GM19238 (cell line): ENCODE results near the gene TTYH3.
"Not testable (repeated sequence)": the region's sequence is repeated elsewhere in the genome, so short reads cannot be mapped to it uniquely, and the experiment has no call there.

ENCODE experiments used
- DNase-seq: peaks from one replicate; pipeline ENCODE4 v3.0.0; 2011; ENCODE audit warnings: low spot score; ENCODE audit not compliant: insufficient read length

TTYH3 gene

DNA sequence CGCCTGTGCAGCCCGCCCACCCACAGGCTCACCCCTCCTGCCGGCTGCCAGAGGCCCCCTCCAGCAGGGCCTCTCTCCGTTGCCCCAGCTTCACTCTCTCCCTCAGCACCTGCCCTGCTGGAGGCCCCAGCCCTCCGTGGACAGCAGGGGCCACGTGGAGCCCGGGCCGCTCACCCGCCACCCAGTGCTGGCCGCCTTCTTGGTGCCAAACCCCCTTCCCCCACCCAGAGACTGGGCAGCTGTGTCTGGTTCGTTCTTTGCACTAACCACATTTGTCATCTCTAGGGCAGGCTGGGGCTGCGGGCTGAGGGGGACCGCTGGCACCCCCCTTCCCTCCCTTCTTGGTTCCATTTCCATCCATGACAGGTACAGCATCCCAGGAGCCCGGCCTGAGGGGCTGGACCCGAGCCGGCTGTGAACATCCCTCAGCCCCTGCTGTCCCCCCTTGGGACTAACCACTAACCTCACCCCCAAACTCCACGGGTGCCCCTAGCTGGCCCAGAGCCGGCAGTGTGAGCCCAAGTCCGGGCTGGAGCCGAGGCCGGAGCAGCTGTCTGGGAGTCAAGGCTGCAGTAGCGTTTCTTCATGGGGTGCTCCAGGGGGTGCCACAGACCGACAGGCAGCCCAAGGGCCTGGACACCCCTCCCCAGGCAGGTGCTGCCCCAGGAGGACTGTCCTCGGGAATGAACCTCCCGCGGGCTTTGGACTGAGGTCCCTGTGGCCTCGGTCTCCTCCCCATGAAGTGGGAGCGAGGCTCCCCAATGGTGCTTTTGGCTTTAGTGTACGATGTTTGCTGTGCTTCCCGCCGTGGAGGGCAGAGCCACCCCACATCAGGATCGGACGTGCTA, 30.7 kb downstream of the TTYH3 start:
- DNase-seq: no peak

DNA sequence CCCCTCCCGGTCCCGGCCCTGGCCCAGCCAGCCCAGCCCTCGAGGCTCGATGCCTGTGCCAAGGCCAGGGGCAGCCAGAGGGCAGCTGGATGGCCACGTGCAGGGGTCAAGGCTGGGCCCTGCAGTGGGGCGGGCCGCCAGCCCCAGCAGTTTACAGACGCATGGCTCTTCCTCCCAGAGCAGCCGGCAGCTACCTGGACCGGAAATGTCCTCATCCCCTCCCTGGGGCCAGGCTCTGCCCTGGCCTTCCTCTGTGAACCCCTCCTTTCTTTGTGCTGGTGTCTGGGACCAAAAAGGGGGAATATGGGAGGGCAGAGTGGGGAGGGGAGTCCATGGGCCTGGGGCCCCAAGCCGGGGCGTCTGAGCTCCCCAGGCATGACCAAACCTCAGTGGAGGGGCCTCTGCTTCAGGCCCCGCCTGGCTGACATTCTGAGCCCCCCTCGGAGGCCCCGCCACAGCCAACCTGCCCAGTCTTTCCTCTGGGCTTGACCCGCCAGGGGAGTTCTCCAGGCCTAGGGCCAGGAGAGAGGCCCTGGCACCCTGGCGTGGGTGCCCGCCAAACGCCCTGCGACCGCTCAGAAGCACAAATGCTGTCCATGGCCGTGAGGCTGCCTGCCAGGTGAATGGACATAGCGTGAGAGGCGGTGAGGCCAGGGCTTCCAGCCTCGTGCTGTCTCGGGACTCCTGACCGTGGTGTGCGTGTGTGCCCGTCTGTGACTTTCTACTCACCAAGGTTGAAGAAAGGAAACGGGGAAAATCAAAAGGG, 31.5 kb downstream of the TTYH3 start:
- no peak for DNase-seq

DNA sequence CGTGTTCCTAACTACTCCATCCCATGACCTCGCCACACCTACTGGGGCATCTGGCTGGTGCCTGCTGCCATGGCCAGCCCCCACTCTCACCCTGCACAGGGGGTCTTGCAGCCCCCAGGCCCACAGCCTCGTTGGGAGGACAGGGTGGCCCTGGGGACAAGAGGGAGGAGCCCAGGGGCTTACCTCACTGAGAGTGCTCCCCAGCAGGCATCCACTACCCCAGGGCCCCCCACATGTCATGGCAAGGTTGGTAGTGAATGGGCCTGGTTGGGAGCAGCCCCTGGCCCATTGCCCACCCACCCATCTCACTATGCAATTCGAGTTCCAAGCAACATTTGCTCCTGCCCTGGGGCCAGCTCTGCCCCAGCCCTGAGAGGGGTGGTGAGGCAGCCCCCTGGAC, 32.2 kb downstream of the TTYH3 start:
- no peak for DNase-seq

DNA sequence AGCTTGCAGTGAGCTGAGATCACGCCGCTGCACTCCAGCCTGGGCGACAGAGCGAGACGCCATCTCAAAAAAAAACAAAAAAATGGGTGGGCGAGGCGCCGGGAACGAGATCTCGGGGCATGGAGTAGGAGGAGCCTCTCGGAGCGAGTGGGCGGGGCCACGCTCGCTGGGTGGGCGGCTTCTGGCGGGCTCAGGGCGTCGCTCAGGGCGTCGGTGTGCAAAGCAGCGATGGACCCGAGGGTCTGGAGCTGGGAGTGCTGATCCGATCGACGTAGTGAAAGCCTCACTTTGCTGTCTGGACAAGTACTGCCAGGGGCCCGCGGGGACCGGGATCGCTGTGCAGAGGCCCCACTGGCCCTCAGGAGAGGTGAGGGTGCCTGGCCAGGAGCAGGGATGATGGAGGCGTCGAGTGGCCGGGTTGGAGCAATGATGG, 33.6 kb downstream of the TTYH3 start:
- DNase-seq: no peak

DNA sequence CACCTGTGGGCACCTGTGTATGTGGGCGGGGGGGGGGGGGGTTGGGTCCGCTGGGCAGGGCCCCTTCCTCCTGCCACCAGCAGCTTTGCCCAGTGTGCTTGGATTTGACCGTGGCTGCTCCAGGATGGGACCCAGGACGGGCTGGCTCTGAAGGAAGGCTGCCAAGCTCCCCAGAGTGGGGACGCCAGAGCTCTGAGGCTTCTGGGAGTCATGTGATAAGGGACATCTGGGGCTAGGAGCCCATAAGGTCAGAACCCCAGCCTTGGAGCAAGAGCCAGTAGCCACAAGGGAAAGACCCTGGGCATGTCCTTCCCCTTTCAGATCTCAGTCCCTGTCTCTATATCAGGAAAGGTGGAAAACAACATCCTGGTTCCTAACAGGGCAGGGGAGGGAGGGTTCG, 34.4 kb downstream of the TTYH3 start:
- DNase-seq: no peak

DNA sequence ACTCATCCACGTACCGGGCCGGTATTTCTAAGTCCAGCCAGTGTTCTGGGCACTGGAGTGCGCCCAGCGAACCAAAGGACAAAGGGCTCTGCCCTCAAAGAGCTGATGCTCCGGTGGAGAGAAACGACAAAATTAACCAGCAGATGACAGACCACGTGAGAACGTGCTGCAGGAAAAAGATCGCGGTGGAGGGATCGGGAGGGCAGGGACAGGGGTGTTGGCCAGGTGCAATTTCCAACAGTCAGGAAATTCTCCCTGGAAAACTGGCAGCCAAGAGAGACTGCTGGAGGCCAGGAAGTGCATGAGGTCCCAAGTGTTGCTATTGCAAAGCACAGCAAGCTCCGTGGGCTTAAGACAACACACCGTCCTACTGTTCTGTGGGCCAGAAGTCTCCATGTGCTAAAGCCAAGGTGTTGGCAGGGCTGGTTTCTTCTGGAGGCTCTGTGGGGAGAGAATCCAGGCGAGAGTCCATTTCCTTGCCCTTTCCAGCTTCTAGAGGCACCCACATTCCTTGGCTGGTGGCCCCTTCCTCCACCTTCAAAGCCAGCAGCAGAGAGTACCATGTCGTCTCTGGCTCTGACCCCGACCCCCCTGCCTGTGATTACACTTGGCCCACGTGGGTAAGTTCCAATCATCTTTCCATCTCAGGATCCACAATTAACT, 34.9 kb downstream of the TTYH3 start:
- DNase-seq: no peak

DNA sequence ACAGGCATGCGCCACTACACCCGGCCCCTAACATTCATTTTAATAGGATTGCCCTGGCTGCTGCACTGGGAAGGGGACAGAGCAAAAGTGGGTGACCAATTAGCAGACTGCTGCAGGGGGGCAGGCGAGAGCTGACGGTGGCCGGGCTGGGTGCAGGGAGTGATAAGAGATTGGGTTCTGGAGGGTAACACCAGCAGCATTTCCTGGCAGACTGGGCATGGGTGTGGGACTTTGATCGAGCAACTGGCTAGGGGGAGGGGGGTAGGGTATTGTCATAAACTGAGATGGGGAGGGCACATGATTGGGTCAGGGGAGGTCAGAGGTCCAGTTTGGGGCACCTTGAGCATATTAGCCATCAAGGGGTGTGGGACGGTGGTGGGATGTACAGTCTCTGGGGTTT, 36.1 kb downstream of the TTYH3 start:
- no peak for DNase-seq

DNA sequence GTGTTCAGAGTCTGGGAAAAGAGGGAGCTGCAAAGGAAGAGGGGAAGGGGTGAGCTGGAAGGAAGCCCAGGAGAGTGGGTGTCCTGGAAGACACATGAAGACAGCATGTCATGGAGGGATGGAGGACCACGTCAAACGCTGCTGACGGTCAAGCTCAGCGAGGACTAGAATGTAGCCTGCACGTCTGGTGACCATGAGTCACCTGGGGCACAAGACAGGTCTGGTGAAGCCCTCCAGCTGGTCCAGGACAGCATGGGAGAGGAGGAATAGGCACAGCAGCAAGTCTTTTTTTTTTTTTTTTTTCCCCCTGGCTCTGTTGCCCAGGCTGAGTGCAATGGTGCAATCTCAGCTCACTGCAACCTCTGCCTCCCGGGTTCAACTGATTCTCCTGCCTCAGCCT, 36.6 kb downstream of the TTYH3 start:
- DNase-seq: no peak

DNA sequence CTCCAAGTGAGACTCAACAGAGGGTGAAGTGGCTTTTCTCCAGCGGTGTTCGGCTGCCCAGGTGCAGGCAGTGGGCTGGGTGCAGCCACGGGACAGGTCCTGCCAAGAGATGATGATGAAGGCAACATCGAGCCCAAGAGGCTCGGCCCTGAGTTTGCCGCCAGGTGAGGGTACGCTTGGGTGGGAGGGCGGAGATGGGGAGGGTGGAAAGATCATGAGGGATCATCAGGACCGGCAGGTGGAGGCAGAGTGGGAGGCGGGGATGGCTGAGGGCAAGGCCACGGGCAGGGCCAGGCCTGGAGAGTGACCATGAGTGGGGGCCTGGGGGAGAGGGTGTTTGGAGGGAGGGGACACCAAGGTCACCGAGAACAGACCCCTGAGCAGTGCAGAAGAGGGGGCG, 38.4 kb downstream of the TTYH3 start:
- DNase-seq: no peak

DNA sequence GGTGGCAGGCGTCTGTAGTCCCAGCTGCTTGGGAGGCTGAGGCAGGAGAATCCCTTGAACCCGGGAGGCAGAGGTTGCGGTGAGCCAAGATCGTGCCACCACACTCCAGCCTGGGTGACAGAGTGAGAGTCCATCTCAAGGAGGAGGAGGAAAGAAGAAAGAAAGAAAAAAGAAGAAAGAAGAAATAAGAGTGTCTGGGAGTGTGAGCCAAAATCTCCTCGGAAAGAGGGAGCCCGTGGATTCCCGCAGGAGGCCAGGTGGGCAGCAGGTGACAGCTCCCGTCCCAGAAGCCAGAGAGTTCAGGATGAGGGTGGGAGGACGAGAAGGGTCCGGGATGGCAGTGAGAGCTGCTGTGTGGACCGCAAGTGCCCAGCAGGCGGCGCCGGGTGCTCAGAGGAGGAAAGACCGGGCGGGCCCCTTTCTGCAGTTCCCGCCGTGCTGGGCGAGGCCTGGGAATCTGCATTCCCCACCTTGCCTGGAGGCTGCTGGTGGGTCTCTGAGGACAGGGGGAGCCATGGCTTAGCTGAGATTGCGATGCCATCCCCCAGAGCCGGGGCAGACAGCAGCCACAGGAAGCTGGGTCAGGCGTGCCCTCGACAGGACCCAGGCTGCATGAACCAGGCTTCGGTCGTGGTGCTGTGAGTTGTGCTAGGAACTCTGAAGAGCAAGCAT, 39.1 kb downstream of the TTYH3 start:
- peak; percentile 86 for DNase-seq

DNA sequence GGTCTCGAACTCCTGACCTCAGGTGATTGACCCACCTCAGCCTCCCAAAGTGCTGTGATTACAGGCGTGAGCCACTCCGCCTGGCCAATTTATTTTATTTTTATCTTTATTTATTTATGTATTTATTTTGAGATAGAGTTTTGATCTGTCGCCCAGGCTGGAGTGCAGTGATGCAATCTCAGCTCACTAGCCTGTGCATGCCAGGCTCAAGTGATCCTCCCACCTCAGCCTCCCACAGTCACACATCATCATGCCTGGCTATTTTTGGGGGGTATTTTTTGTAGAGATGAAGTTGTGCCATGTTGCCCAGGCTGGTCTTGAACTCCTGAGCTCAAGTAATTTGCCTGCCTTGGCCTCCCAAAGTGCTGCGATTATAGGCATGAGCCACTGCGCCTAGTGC, 41.4 kb downstream of the TTYH3 start:
- DNase-seq: not testable (repeated sequence)

DNA sequence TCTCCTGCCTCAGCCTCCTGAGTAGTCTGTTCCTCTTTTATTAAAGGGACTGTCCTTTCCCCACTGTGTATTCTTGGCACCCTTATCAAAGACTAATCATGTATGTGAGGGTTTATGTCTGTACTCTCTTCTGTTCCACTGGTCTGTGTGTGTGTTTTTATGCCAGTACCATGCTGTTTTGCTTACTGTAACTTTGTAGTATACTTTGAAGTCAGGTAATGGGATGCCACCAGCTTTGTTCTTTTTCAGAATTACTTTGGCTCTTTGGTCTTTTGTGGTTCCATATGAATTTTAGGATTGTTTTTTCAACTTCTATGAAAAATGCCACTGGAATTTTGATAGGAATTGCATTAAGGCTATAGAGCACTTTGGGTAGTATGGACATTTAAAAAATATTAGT, 42.1 kb downstream of the TTYH3 start:
- DNase-seq: no peak

DNA sequence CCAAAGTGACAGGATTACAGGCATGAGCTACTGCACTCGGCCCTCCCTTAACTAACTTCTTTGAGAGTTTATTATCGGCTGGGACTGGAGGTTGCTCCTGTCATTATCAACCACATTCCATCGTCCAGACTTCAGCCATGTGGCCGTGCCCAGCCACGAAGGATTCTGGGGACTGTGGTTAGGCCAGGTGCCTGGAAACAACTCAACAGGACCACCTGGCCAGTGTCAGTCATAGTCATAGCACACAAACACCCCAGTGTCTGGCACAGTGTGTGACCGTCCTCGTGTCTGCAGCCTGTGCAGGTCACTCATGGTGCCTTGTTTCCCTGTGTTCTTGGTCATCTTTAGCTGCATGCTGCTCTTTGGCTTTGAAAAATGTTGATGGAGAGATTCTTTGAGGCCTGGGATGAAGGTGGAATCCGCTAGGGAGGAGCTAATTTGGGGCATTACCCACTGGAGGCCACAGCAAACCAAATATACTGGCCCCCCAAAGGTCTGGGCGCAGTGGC, 43.5 kb downstream of the TTYH3 start:
- no peak for DNase-seq

DNA sequence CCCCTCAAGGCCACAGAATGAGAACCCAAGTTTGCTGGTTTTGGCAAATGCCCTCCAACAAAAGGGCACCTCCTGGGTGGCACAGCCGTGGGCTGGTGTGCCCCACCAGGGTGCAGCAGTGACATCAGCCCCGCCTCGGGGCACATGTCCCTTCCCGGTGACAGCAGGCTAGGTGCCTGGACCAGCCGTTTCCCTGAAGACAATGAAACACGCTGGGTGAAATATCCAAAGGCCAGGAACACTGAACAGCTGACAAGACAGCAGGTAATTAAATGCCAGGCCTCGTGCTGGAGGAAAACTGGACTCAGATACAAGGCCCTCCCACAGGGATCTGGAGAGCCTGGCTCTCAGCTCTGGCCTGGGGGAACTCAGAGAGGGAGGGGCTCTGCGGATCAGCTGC, 44.8 kb downstream of the TTYH3 start:
- not testable (repeated sequence) for DNase-seq

DNA sequence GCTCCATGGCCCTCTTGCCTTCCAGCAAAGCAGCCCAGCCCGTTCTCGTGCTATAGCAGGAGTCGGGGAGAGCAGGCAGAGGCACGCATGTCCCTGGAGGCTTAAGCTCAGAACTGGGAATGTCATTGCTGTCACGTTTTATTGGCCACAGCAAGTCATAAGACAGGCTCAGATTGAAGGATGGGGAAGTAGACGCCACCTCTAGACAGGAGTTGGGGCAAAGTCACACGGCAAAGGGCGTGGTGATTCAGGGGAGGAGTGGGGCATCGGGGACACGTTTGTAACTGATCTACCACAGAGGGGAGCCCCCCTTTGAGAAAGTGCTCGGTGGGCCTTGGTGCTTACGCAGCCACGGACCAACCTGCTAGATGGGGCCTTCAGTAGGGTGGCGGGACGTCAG, 46.7 kb downstream of the TTYH3 start:
- not testable (repeated sequence) for DNase-seq

DNA sequence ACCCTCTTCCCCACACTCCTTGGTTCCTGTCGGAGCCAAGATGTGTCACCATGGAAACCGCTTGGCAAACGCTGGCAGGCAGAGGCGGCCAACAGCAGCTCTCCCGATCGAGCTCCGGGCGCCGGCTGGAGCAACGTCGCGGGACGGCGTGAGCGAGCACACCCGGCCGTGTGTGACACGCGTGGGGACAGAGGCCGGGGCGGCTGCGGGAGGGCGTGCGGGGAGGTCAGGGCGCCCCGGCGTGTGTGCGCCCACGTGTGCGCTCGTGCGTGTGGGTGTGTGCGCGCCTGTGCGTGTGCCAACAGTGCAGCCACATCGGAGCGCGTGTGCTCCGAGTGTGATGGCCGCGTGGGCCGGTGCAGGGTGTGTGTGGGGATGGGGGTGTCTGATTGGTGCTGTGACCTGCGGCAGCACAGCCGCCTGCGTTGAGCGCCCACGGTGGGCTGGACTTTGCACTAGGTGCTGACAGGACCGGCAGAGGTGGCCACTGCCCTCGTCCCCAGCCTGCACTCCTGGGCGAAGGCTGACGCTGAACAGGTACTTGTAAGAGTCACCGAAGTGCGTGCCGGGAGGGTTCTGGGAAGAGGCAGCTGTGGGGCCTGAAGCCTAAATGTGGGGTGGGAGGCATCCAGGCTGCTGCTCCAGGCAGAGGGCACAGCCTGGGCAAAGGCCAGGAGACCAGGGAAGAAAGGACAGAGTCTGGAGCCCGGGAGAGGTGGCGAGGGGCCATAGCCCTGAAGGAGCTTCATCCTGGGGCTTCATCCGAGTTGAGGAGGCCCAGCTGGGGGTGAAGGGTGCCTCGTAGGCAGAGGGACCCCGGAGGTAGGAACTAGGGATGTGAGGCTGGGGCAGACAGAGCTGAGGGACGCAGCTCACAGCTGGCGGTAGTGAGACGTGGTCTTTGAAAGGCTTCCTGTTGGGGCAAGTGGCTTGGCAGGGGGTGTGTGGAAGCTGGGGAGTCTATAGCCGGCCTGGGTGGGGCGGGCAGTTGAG, 47.6 kb downstream of the TTYH3 start:
- DNase-seq: not testable (repeated sequence)

DNA sequence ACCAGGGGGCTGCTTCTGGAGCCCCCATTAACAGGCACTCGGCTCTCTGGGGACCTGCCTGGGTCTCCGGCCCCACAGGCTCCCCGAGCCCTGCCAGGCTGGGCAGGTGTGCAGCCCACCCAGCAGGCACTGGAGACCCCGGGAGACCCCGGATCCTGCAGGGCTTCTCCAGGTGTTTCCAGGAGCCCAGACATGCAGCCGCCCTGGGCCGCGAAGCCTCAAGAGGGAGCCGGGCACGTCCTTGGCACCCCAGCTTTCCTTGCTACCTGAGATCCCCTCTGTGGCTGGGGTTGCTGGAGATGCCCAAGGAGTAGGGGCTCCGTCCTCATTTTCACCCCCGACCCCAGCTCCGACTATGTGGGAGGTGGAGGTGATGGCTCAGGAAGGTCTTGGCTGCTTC, 48.5 kb downstream of the TTYH3 start:
- DNase-seq: no peak

DNA sequence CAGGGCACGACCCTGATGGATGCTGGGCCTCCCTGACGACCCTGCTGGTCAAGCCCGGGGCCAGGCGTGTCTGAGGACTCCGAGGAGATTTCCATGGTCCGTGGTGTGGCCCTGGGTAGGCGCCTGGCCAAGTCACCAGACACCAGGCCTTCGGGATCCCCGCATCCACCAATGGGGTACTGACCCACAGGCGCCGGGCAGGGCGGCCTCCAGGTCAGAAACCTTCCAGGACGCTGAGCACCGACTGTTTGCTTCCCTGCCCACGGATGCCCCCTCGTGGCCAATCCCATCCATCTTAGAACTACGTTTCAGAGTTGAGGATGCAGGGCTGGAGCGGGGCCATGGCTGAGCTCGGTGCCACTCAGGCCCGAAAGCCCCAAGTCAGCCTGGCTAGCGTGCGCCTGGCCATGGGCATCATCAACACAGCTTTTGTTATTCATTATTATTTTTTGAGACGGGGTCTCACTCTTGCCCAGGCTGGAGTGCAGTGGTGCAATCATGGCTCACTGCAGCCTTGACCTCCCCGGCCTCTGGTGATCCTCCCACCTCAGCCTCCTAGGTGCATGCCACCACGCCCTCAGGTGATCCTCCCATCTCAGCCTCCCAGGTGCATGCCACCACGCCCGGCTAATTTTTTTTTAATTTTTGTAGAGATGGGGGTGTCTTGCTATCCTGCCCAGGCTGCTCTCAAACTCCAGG, 49.2 kb downstream of the TTYH3 start:
- DNase-seq: peak; percentile 72

DNA sequence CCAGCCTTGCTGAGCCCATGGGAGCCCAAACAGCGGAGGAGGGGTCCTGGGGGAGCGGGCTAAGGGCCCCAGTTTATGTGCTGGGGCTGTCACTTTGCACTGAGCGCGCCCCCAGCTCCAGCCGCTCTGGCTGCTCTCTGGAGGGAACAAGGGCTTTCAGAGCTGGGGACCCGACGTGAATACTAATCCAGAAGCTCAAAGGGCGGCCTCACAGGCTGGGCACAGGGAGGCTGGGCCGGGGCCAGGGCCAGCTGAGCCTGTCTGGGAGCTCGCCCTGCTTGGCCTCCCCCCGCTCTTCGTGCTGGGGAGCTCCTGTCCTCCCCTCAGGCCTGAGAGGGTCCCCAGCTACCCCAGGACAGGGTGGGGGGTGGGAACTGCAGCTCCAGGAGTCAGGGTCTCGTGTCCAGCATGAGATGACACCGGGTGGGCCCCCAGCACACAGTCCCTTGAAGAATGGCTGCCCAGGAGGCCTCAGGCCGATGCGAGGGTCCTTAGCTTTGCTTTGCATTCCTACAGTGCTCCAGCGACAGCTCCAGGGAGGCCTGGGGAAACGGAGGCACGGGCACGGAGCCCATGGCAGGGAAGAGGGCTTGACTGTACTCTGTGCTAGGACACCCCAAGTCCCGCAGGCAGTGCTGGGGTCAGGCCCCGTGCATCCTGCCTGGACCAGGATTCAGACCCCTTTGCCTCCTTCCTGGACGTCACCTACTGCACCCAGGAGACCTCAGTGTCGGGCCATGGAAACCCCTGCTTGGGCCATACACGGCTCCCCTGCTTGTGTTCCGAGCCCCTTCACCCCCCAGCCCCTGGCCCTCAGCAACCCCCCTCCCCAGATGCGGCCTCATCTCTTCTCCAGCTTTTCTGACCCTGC, 50.4 kb downstream of the TTYH3 start:
- DNase-seq: no peak
